ENCODE measurements around the gene CEP104. TPM values are rescaled to one million over a fixed set of nuclear protein-coding genes. Genes with fewer than 3 reads are reported as not detected.

Gene CEP104
- total and polyA plus RNA-seq, 10 of the 15 experiments (the other 5 are each of a cell fraction or from before 2014, with no cell fraction given), result 7.2 to 34.8 (median 19.3) TPM

DNA sequence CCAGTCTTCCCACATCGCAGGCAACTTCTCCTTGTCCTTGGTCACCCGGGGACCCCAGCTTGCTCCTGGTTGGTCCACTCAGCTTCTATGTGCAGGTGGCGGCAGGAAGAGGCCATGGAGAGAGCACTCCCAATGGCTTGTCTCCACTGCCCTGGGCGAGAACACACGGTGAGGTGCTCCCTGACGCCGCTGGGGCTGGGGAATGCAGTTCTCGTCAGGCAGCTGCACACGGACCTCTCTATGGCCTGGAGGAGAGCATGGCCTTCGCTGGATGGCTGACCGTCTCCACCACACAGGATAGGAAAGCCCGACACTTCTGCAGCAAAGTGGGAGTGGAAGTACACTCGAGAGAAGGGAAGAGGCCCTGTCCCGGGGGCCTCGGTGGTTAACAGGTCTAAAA, 31.3 kb upstream of the CEP104 start:
- H2AFZ ChIP-seq (ENCODE audit: control insufficient read depth, low read depth, low read length), result no peak overlapping the region
- BruUV-seq (replicated peaks), result no TSS peak
- no peak for FAIRE-seq
- H4K20me1 ChIP-seq (ENCODE audit: control insufficient read depth, insufficient read depth), result no peaks in the 10 kb centered on the region
- no peaks in the 10 kb centered on the region for H3K27me3 ChIP-seq (replicated peaks in 1 of 2; ENCODE audit: control insufficient read depth in 2 of 2, insufficient read depth in 2 of 2, low read length in 1 of 2)
- RAD21 ChIA-PET (ENCODE audit: unreplicated experiment), result interaction anchor here (1.2 kb wide), 1 partner anchor 12 kb away, joined by 4 read pairs; the partner anchor contains the start of gene C1orf174
- CTCF ChIA-PET, result no interaction called here
- H3K36me3 ChIP-seq (ENCODE audit: control insufficient read depth in 2 of 2, insufficient read depth in 2 of 2, low read length in 1 of 2), result peaks cover 11 to 22% of the 10 kb centered on the region in 2 experiments
- SMC1A ChIA-PET (ENCODE audit: uncharacterized antibody, unreplicated experiment), result interaction anchor here (1.6 kb wide), 1 partner anchor 11 kb away, joined by 3 read pairs; no protein-coding TSS in a partner anchor
- no peaks in the 10 kb centered on the region; the same call in 1 of the 2 replicates for H3K79me2 ChIP-seq (ENCODE audit: control insufficient read depth, insufficient read depth, low read length)
- no peak overlapping the region for H3K4me2 ChIP-seq (ENCODE audit: control insufficient read depth, insufficient read depth)
- no peak for DNase-seq (ENCODE audit: low read depth, low spot score)
- TF ChIP-seq RBBP5 (conservative IDR thresholded peaks at IDR 0.05), result no peak
- TF ChIP-seq TARDBP (IDR thresholded peaks at IDR 0.05; ENCODE audit: borderline replicate concordance), result no peak
- no peak for TF ChIP-seq HDAC2 (IDR thresholded peaks at IDR 0.05)
- TF ChIP-seq, protein P1, sequence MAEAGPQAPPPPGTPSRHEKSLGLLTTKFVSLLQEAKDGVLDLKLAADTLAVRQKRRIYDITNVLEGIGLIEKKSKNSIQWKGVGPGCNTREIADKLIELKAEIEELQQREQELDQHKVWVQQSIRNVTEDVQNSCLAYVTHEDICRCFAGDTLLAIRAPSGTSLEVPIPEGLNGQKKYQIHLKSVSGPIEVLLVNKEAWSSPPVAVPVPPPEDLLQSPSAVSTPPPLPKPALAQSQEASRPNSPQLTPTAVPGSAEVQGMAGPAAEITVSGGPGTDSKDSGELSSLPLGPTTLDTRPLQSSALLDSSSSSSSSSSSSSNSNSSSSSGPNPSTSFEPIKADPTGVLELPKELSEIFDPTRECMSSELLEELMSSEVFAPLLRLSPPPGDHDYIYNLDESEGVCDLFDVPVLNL (IDR thresholded peaks at IDR 0.05; ENCODE audit: low read depth, low read length), result no peak
- no peak for TF ChIP-seq RAD51 (IDR thresholded peaks at IDR 0.05)
- TF ChIP-seq JUND (IDR thresholded peaks at IDR 0.05; ENCODE audit: low read depth, low read length), result no peak
- TF ChIP-seq KAT2A (conservative IDR thresholded peaks at IDR 0.05; ENCODE audit: control insufficient read depth, low read depth, low read length), result no peak
- TF ChIP-seq ETV6 (conservative IDR thresholded peaks at IDR 0.05 in 1 of 2, IDR thresholded peaks at IDR 0.05 in 1 of 2; ENCODE audit: borderline replicate concordance in 1 of 2, low read depth in 1 of 2), result no peak
- no peak for TF ChIP-seq RCOR1 (conservative IDR thresholded peaks at IDR 0.05; ENCODE audit: low read depth, low read length)
- TF ChIP-seq CHD1 (IDR thresholded peaks at IDR 0.05; ENCODE audit: low read depth, low read length), result no peak
- TF ChIP-seq ZNF274 (IDR thresholded peaks at IDR 0.05; ENCODE audit: insufficient read depth, insufficient read length), result no peak
- TF ChIP-seq WRNIP1 (IDR thresholded peaks at IDR 0.05; ENCODE audit: borderline replicate concordance, low read depth, low read length), result no peak
- no peak for TF ChIP-seq IKZF1 (conservative IDR thresholded peaks at IDR 0.05)
- TF ChIP-seq MEF2A (IDR thresholded peaks at IDR 0.05; ENCODE audit: insufficient read depth, low read depth, low read length), result no peak
- no peak for TF ChIP-seq SREBF2 (IDR thresholded peaks at IDR 0.05; ENCODE audit: low read length)
- no peak overlapping the region for H3K27ac ChIP-seq (ENCODE audit: control insufficient read depth, insufficient read depth)
- H3K4me1 ChIP-seq (ENCODE audit: control insufficient read depth, insufficient read depth, low read length), result peaks cover 16% of the 10 kb centered on the region
- POLR2A ChIA-PET, result no interaction called here
- in situ Hi-C loops (cut with MboI), result no loop called here
- ATAC-seq, result no peak
- intact Hi-C loops (cut with micrococcal nuclease; ENCODE audit: unreplicated experiment), result no loop called here
- H3K4me3 ChIP-seq, result no peak overlapping the region
- no peak overlapping the region for H3K9ac ChIP-seq (ENCODE audit: control insufficient read depth, insufficient read depth, low read length)
- WGBS (ENCODE audit: insufficient coverage, insufficient replicate concordance, low lambda C conversion rate, missing lambda C conversion rate), result 96% methylated on average over 15 of the region's 15 CpGs
- no peaks in the 10 kb centered on the region for H3K9me3 ChIP-seq (replicated peaks; ENCODE audit: control insufficient read depth, insufficient read depth, low read length)
